NK-92 (cell line): ENCODE data around the gene SMIM34.
"Not testable (repeated sequence)": the region's sequence is repeated elsewhere in the genome, so short reads cannot be mapped to it uniquely, and the experiment has no call there.

Experiments
- DNase-seq: peaks from one replicate; lab custom pipeline; 2025; ENCODE audit not compliant: unreplicated experiment; lab: John Stamatoyannopoulos, UW

Gene SMIM34

DNA sequence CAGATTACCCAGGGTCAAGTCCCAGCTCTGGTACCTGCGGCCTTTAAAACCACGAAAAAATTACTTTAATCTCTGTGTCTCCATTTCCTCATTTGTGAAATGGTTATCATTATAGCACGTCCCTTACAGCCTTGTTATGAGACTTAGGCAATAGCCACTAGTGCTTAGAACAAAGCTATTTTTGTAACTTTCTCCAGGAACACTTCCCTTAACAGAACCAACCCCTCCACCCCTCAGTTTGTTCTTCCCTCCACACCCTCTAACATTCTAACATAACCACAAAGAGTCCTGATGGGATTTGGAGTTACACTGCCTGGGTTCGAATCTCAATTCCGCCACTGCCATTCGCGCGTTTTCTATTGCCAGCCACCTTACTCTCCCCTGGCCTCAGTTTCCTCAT, 49.3 kb downstream of the SMIM34 start:
- not testable (repeated sequence) for DNase-seq

GRCh38 chr21:34372321-34372720, 51.4 kb downstream of the SMIM34 start:
- DNase-seq, result no peak

DNA sequence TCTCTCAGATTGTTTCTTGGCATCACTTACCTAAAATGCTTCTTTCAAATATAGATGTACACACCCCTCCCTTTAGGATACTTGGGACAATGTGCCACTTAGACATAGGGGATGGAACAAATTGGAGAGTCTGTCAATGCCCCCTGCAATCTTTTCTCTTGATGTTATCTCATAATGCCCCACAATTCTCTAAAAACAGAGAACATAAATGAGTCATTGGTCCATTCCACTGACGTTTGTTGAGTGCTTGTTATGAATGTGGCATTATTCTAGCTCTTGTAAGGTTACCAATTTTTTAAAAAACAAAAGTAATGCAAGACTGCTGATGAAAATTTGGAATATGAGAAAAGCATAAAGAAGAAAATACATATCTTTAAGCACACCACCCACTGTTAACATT, 54.0 kb downstream of the SMIM34 start:
- DNase-seq, result no peak
